OCI-LY7 (cell line): Measurements from ENCODE around the gene GLI3. TPM values are rescaled to one million over a fixed set of nuclear protein-coding genes. Genes with fewer than 3 reads are reported as not detected.

Source experiments
- BruUV-seq: library from RNA; stranded (reverse); fragments of 400-500 nt; replicated peaks from 2 replicates; lab custom pipeline; 2021; lab: Mats Ljungman, UMichigan
- CTCF ChIA-PET: fragments of 300-600 bp; sonication (Branson Sonifier 250); formaldehyde crosslinking; loops from one replicate; lab custom pipeline; 2022; ENCODE audit warnings: antibody characterized with exemption; ENCODE audit not compliant: unreplicated experiment; lab: Charles Lee
- POLR2A ChIA-PET: fragments of 300-600 bp; sonication (Branson Sonifier 250); formaldehyde crosslinking; loops from one replicate; lab custom pipeline; 2022; ENCODE audit warnings: antibody characterized with exemption; lab: Charles Lee
- DNase-seq: peaks from one replicate; pipeline ENCODE4 v3.0.0-alpha.2; 2015; ENCODE audit warnings: low spot score
- H2AFZ ChIP-seq: fragments of 200-600 bp; sonication (generic), shearing (Covaris generic); 2 replicates; pipeline ENCODE4 v1.6.1; 2014; ENCODE audit warnings: mild to moderate bottlenecking, antibody characterized with exemption, low read length, moderate library complexity
- H3K27ac ChIP-seq: fragments of 200-600 bp; sonication (generic); 2 replicates; pipeline ENCODE4 v1.5.1; 2014; ENCODE audit warnings: mixed run types, low read depth, mild to moderate bottlenecking, moderate library complexity, low read length, inconsistent platforms; ENCODE audit not compliant: poor library complexity, severe bottlenecking
- H3K36me3 ChIP-seq: fragments of 200-600 bp; sonication (generic); 2 replicates; pipeline ENCODE4 v1.6.1; 2014; ENCODE audit warnings: mild to moderate bottlenecking, antibody characterized with exemption, low read length, moderate library complexity, mixed read lengths; ENCODE audit not compliant: insufficient read depth
- H3K4me1 ChIP-seq: fragments of 200-600 bp; sonication (generic); 2 replicates; pipeline ENCODE4 v1.5.1; 2014; ENCODE audit warnings: mild to moderate bottlenecking, low read length; ENCODE audit not compliant: insufficient read depth, poor library complexity, severe bottlenecking
- H3K4me2 ChIP-seq: fragments of 200-600 bp; sonication (generic); 2 replicates; pipeline ENCODE4 v1.6.1; 2014; ENCODE audit warnings: mild to moderate bottlenecking, low read length
- H3K4me3 ChIP-seq: fragments of 200-600 bp; sonication (generic); 2 replicates; pipeline ENCODE4 v1.5.1; 2014; ENCODE audit warnings: mild to moderate bottlenecking, low read depth, low read length; ENCODE audit not compliant: poor library complexity, severe bottlenecking
- H3K79me2 ChIP-seq: fragments of 200-600 bp; sonication (generic); 2 replicates; pipeline ENCODE4 v1.6.1; 2016; ENCODE audit warnings: low read depth, mild to moderate bottlenecking, low read length, moderate library complexity, mixed read lengths; ENCODE audit not compliant: insufficient read depth
- H3K9me2 ChIP-seq: fragments of 200-600 bp; sonication (generic); 2 replicates; pipeline ENCODE4 v1.6.1; 2016; ENCODE audit warnings: mild to moderate bottlenecking, low read length, mixed read lengths; ENCODE audit not compliant: insufficient read depth
- H3K9me3 ChIP-seq: fragments of 200-600 bp; sonication (generic); 2 replicates; pipeline ENCODE4 v1.6.1; 2014; ENCODE audit warnings: mild to moderate bottlenecking, mixed run types, low read length, mixed read lengths
- H4K20me1 ChIP-seq: fragments of 200-600 bp; sonication (generic); 2 replicates; pipeline ENCODE4 v1.6.1; 2014; ENCODE audit warnings: mild to moderate bottlenecking, antibody characterized with exemption, low read length, moderate library complexity, mixed read lengths; ENCODE audit not compliant: insufficient read depth
- EZH2phosphoT487 ChIP-seq: fragments of 200-600 bp; sonication (generic); IDR thresholded peaks from 2 replicates; pipeline ENCODE4 v1.6.1; 2018; ENCODE audit warnings: low read depth, borderline replicate concordance, mild to moderate bottlenecking, mixed run types, antibody characterized with exemption, low read length, moderate library complexity, mixed read lengths
- intact Hi-C: fragments of 100-400 bp; cut with micrococcal nuclease; formaldehyde crosslinking; loops from one replicate; pipeline ENCODE4 v1.10.0; 2022; ENCODE audit not compliant: unreplicated experiment
- total RNA-seq, 2 experiments: library from RNA; depleted of rRNA in 1 of 2; stranded (reverse); fragments of >200 nt in 1 of 2; shearing (Covaris generic) in 1 of 2; gene quantifications; 2 replicates each; pipeline ENCODE4 v1.2.3, GENCODE V29; 2014 to 2022
- TF ChIP-seq, protein P1 (sequence below): fragments of 200-600 bp; sonication (generic); conservative IDR thresholded peaks from 2 replicates; pipeline ENCODE4 v1.5.1; 2014; ENCODE audit warnings: mild to moderate bottlenecking, antibody characterized with exemption, low read length, moderate library complexity, mixed read lengths

Gene GLI3
- total RNA-seq, 2 experiments from 2014 or later = not detected

DNA sequence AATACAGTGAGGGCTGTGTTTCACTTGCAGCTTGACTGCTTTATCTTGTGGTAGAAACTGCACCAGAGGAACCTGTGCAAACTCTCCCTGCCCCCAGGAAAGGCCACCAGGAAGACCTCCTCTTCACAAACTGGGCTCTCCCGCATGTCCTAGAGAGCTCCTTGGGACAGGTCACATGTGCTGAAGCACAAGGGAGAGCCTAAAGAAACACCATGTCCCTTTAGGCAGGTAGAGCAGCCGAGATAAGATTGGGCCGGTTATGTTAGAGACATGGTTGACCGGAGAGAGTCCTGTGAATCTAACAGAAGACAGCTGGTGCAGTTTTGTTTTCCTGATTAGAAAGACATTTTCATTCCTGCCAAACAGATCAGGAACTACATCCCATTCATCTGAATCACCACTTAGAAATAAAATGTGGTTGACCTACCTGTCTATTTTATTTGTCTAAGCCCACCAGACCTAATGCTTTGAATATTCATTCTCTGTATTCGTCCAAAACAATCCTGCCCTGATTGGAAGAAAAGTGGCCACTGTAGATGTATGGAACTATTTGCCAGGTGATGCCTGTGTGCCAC, 224.1 kb downstream of the GLI3 start:
- ChIA-PET CTCF (no interaction called here), POLR2A (no interaction called here)
- DNase-seq = no peak
- Histone ChIP-seq H3K9me3 (peaks cover 28% of the 10 kb centered on the region), H3K27ac (no peak overlapping the region), H3K36me3 (peaks cover 2% of the 10 kb centered on the region), H4K20me1 (no peaks in the 10 kb centered on the region), H3K9me2 (no peaks in the 10 kb centered on the region), H3K79me2 (no peaks in the 10 kb centered on the region), H3K4me3 (no peak overlapping the region), H3K4me2 (no peak overlapping the region), H2AFZ (no peak overlapping the region), H3K4me1 (peaks cover 15% of the 10 kb centered on the region)
- intact Hi-C loops = no loop called here
- no TSS peak for BruUV-seq
- TF ChIP-seq, protein P1, sequence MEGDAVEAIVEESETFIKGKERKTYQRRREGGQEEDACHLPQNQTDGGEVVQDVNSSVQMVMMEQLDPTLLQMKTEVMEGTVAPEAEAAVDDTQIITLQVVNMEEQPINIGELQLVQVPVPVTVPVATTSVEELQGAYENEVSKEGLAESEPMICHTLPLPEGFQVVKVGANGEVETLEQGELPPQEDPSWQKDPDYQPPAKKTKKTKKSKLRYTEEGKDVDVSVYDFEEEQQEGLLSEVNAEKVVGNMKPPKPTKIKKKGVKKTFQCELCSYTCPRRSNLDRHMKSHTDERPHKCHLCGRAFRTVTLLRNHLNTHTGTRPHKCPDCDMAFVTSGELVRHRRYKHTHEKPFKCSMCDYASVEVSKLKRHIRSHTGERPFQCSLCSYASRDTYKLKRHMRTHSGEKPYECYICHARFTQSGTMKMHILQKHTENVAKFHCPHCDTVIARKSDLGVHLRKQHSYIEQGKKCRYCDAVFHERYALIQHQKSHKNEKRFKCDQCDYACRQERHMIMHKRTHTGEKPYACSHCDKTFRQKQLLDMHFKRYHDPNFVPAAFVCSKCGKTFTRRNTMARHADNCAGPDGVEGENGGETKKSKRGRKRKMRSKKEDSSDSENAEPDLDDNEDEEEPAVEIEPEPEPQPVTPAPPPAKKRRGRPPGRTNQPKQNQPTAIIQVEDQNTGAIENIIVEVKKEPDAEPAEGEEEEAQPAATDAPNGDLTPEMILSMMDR = no peak
- TF ChIP-seq EZH2phosphoT487 = no peak

DNA sequence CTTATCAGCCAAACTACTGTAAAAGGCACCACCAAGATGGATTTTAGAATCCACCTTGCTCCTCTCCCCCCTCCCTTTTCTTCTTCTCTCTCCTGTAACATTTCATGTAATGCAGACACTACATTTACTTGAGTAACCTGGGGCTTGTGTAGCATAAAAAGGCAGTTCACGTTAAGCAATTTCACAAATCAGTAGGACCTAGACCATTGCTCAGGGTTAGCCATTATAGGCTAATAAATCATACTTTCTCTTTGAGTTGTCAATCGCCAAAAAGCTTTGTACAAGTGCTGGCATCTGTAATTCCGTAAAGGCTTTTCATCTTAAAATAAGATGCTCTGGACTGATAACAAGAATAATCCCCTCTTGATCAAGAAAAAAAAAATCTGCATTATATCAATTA, 224.7 kb downstream of the GLI3 start:
- no peak for DNase-seq
- intact Hi-C loops = no loop called here
- Histone ChIP-seq H3K9me3 (peaks cover 28% of the 10 kb centered on the region), H3K79me2 (no peaks in the 10 kb centered on the region), H2AFZ (no peak overlapping the region), H3K27ac (no peak overlapping the region), H3K4me3 (no peak overlapping the region), H4K20me1 (no peaks in the 10 kb centered on the region), H3K9me2 (no peaks in the 10 kb centered on the region), H3K36me3 (peaks cover 2% of the 10 kb centered on the region), H3K4me2 (no peak overlapping the region), H3K4me1 (peaks cover 9% of the 10 kb centered on the region)
- ChIA-PET CTCF (no interaction called here), POLR2A (no interaction called here)
- no TSS peak for BruUV-seq
- TF ChIP-seq EZH2phosphoT487 = no peak
- TF ChIP-seq, protein P1 = no peak

DNA sequence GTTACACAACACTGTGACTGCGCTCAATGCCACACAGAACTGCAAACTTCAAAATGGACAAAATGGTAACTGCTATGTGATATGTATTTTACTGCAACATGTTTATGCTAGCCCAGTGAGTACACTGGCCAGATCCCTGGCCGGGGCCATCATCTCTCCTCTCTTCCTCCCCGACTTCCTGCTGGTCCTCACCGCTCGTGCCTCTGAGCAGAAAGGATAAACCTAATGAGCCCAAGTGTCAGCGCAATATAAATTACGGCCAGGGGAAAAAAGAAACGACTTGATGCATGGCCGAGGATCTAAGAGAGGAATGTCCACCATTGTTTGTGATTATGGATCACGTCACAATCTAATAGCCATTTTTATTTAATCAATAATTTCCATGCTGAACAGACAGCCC, 225.2 kb downstream of the GLI3 start:
- no peak overlapping the region for H2AFZ ChIP-seq
- intact Hi-C loops = no loop called here
- CTCF ChIA-PET = no interaction called here
- no TSS peak for BruUV-seq
- no peaks in the 10 kb centered on the region for H4K20me1 ChIP-seq
- peaks cover 2% of the 10 kb centered on the region for H3K36me3 ChIP-seq
- no peak overlapping the region for H3K4me3 ChIP-seq
- no peak overlapping the region for H3K27ac ChIP-seq
- H3K9me3 ChIP-seq = peaks cover 28% of the 10 kb centered on the region
- POLR2A ChIA-PET = interaction anchor here (0.7 kb wide), 1 partner anchor 403 kb away, joined by 6 read pairs; no protein-coding TSS in a partner anchor
- no peaks in the 10 kb centered on the region for H3K79me2 ChIP-seq
- H3K4me2 ChIP-seq = no peak overlapping the region
- TF ChIP-seq, protein P1 = no peak
- no peak for TF ChIP-seq EZH2phosphoT487
- no peaks in the 10 kb centered on the region for H3K9me2 ChIP-seq
- H3K4me1 ChIP-seq = peaks cover 4% of the 10 kb centered on the region
- no peak for DNase-seq
